Measurements from ENCODE around the gene C2orf72. TPM values are rescaled to one million over a fixed set of nuclear protein-coding genes. Genes with fewer than 3 reads are reported as not detected.

Gene C2orf72
- total and polyA plus RNA-seq, 2 of the 13 experiments (the other 11 are each of a cell fraction or from before 2014, with no cell fraction given), result 147 to 203 TPM

GRCh38 chr2:231037202-231037730 lies at the start of gene C2orf72 (continued):
- TF ChIP-seq, protein P1, sequence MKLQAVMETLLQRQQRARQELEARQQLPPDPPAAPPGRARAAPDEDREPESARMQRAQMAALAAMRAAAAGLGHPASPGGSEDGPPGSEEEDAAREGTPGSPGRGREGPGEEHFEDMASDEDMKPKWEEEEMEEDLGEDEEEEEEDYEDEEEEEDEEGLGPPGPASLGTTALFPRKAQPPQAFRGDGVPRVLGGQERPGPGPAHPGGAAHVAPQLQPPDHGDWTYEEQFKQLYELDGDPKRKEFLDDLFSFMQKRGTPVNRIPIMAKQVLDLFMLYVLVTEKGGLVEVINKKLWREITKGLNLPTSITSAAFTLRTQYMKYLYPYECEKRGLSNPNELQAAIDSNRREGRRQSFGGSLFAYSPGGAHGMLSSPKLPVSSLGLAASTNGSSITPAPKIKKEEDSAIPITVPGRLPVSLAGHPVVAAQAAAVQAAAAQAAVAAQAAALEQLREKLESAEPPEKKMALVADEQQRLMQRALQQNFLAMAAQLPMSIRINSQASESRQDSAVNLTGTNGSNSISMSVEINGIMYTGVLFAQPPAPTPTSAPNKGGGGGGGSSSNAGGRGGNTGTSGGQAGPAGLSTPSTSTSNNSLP (IDR thresholded peaks at IDR 0.05; ENCODE audit: low read depth, low read length), result no peak
- TF ChIP-seq FOXP4 (CRISPR knock-in tag; IDR thresholded peaks at IDR 0.05), result no peak
- TF ChIP-seq HNF1A (IDR thresholded peaks at IDR 0.05; ENCODE audit: low read depth), result no peak
- TF ChIP-seq HNF1A (CRISPR knock-in tag; IDR thresholded peaks at IDR 0.05; ENCODE audit: borderline replicate concordance), result no peak
- TF ChIP-seq TRIM22 (IDR thresholded peaks at IDR 0.05), result no peak
- no peak for TF ChIP-seq ZNF335 (CRISPR knock-in tag; IDR thresholded peaks at IDR 0.05)
- TF ChIP-seq ZSCAN31 (CRISPR knock-in tag; IDR thresholded peaks at IDR 0.05; ENCODE audit: low read depth), result no peak; the same call in 1 of the 2 replicates
- TF ChIP-seq ZNF234 (CRISPR knock-in tag; conservative IDR thresholded peaks at IDR 0.05), result no peak
- no peak for TF ChIP-seq FOXK1 (CRISPR knock-in tag; IDR thresholded peaks at IDR 0.05; ENCODE audit: borderline replicate concordance, low read depth)
- no peak for TF ChIP-seq TP53 (CRISPR knock-in tag; conservative IDR thresholded peaks at IDR 0.05)
- TF ChIP-seq MTA3 (CRISPR knock-in tag; IDR thresholded peaks at IDR 0.05), result no peak
- TF ChIP-seq BRCA1 (CRISPR knock-in tag; IDR thresholded peaks at IDR 0.05), result no peak
- no peak for TF ChIP-seq YEATS2 (CRISPR knock-in tag; IDR thresholded peaks at IDR 0.05; ENCODE audit: borderline replicate concordance)
- TF ChIP-seq KLF13 (CRISPR knock-in tag; IDR thresholded peaks at IDR 0.05), result no peak
- no peak for TF ChIP-seq NFYB (CRISPR knock-in tag; IDR thresholded peaks at IDR 0.05)
- no peak for TF ChIP-seq ZBTB3 (CRISPR knock-in tag; IDR thresholded peaks at IDR 0.05; ENCODE audit: borderline replicate concordance, low read depth)
- no peak for TF ChIP-seq ZBED4 (CRISPR knock-in tag; IDR thresholded peaks at IDR 0.05; ENCODE audit: borderline replicate concordance)

All from HepG2 (cell line).